ENCODE measurements around the gene SMAD5. TPM values are rescaled to one million over a fixed set of nuclear protein-coding genes. Genes with fewer than 3 reads are reported as not detected.

SMAD5 gene
- total RNA-seq, 1 donor from 2014 or later = 29.7 TPM

DNA sequence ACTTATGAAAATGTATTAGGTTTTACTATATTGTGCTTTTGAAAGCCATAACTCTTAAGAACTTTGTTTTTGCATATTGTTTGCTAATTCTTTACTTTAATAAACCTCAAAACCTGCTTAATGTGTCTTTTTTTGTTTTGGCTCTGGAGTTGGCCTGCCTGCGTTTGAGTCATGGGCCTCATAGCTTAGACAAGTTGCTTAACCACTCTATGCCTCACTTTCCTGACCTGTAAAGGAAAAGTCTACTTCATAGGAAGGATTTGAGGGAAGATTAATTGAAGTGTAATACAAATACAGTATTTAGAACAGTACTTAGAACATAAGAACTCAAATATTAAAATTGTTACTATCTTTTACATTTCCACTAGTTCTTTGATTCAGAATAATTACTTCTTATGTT is 50.0 kb downstream of the SMAD5 start:
- peak; percentile 48 for DNase-seq (ENCODE audit: low read depth)
- H3K36me3 ChIP-seq (ENCODE audit: control insufficient read depth, insufficient read depth, low read length) = peaks cover 2% of the 10 kb centered on the region
- no peaks in the 10 kb centered on the region for H3K27me3 ChIP-seq (ENCODE audit: control insufficient read depth, insufficient read depth, low read length)
- no peak overlapping the region for H3K4me3 ChIP-seq (ENCODE audit: low read depth, low read length)
- FAIRE-seq = no peak
- no peak for TF ChIP-seq CTCF (IDR thresholded peaks at IDR 0.05; ENCODE audit: insufficient read depth, low read length, severe bottlenecking)

- no peaks in the 10 kb centered on the region for H3K36me3 ChIP-seq (ENCODE audit: control insufficient read depth, insufficient read depth, low read length)
- TF ChIP-seq CTCF (IDR thresholded peaks at IDR 0.05; ENCODE audit: insufficient read depth, low read length, severe bottlenecking) = no peak
- H3K4me3 ChIP-seq (ENCODE audit: low read depth, low read length) = no peak overlapping the region
- no peak for FAIRE-seq
- DNase-seq (ENCODE audit: low read depth) = no peak
- no peaks in the 10 kb centered on the region for H3K27me3 ChIP-seq (ENCODE audit: control insufficient read depth, insufficient read depth, low read length)
These were observed 53.5 kb downstream of the SMAD5 start for GRCh38 chr5:136185974-136186665.

DNA sequence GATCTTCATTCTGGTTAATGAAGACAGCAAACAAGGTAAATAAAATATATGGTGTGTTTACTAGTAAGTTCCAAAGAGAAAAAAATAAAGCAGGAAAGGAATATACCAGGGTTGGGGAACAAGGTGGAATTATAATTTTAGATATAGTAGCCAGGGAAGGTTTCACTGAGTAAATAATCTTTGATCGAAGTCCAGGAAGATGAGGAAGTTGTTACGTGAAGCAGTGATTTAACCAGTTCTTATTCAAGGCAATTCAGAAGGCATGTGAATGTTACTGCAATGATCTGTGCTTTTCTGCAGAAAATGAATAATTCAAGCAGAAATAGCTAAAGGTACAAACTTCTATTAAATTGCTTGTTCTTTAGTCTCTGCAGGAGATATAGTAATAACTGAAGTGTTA is 54.2 kb downstream of the SMAD5 start:
- Histone ChIP-seq H3K36me3 (ENCODE audit: control insufficient read depth, insufficient read depth, low read length) (no peaks in the 10 kb centered on the region), H3K4me3 (ENCODE audit: low read depth, low read length) (no peak overlapping the region), H3K27me3 (ENCODE audit: control insufficient read depth, insufficient read depth, low read length) (no peaks in the 10 kb centered on the region)
- DNase-seq (ENCODE audit: low read depth) (no peak), FAIRE-seq (no peak)
- TF ChIP-seq CTCF (IDR thresholded peaks at IDR 0.05; ENCODE audit: insufficient read depth, low read length, severe bottlenecking) = no peak

DNA sequence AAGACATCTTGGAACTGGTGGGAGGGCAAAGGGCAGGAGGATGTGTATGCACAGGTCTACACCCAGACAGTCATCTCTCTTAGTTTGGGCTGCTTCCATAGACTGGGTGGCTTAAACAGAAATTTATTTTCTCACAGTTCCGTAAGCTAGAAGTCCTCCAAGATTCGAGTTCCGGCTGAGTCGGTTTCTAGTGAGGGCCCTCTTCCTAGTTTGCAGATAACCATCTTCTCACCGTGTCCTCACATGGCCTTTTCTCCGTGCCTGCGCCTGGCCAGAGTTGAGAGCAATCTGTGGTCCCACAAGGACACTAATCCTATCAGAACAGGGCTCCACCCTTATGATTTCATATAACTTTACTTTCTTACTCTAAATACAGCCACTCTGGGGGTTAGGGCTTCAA is 56.2 kb downstream of the SMAD5 start:
- Histone ChIP-seq H3K4me3 (ENCODE audit: low read depth, low read length) (no peak overlapping the region), H3K27me3 (ENCODE audit: control insufficient read depth, insufficient read depth, low read length) (peaks cover 2% of the 10 kb centered on the region), H3K36me3 (ENCODE audit: control insufficient read depth, insufficient read depth, low read length) (no peaks in the 10 kb centered on the region)
- no peak for DNase-seq (ENCODE audit: low read depth)
- FAIRE-seq = no peak
- TF ChIP-seq CTCF (IDR thresholded peaks at IDR 0.05; ENCODE audit: insufficient read depth, low read length, severe bottlenecking) = no peak

DNA sequence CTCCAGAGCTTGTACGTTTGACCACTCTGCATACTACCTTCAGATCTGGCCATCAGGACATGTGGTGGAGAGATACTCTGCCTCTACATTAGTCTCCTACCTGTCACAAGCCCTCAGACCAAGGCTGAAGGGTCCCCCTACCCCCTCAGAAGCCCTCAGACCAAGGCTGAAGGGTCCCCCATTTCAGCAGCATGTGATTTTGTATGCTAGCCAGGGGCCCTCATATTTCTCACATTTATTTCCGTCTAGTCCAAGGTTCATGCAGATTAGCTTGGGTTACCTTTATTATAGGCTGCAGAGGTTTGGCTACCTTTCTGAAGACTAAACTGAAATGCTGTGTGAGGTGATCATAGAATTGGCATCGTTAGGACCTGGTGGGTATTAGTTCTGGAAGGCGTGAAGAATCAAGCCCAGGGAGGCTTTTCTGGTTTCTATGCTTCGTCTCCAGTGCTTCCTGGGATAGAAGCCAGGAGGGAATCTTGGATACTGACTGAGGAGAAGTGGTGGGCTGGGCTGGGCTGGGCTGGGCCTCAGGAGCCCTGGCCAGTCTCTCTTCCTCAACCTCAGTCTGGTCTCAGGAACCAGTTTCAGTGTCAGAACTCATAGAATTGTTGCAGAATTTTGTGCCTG is 57.6 kb downstream of the SMAD5 start:
- peaks cover 2% of the 10 kb centered on the region for H3K27me3 ChIP-seq (ENCODE audit: control insufficient read depth, insufficient read depth, low read length)
- no peak overlapping the region for H3K4me3 ChIP-seq (ENCODE audit: low read depth, low read length)
- TF ChIP-seq CTCF (IDR thresholded peaks at IDR 0.05; ENCODE audit: insufficient read depth, low read length, severe bottlenecking) = no peak
- FAIRE-seq (no peak), DNase-seq (ENCODE audit: low read depth) (no peak)
- no peaks in the 10 kb centered on the region for H3K36me3 ChIP-seq (ENCODE audit: control insufficient read depth, insufficient read depth, low read length)

All from bronchial epithelial cell (primary cell).